GM12878 (cell line): ENCODE results near the gene LHCGR. TPM values are rescaled to one million over a fixed set of nuclear protein-coding genes. Genes with fewer than 3 reads are reported as not detected.

ENCODE experiments used
- ATAC-seq: fragments of 200-7000 bp; cut with Tn5 transposase; 3 replicates; pipeline ENCODE4 v1.9.1; 2020; ENCODE audit warnings: mild to moderate bottlenecking, moderate library complexity
- BruUV-seq: library from RNA; stranded (reverse); fragments of 400-500 nt; replicated peaks from 2 replicates; lab custom pipeline; 2021; lab: Mats Ljungman, UMichigan
- CTCF ChIA-PET: fragments of 300-600 bp; sonication (Branson Sonifier 250); formaldehyde crosslinking; extraction: SDS; loops from one replicate; lab custom pipeline; 2021; ENCODE audit warnings: inconsistent platforms; lab: Yijun Ruan, JAX
- POLR2A ChIA-PET: fragments of 350-600 bp; formaldehyde crosslinking; extraction: SDS; loops from one replicate; lab custom pipeline; 2021; ENCODE audit warnings: inconsistent platforms; lab: Charles Lee
- RAD21 ChIA-PET: fragments of 300-600 bp; sonication (Branson Sonifier 250); formaldehyde crosslinking; loops from one replicate; lab custom pipeline; 2023; ENCODE audit warnings: antibody characterized with exemption; ENCODE audit not compliant: unreplicated experiment; lab: Charles Lee
- SMC1A ChIA-PET: fragments of 300-600 bp; sonication (Branson Sonifier 250); formaldehyde crosslinking; loops from one replicate; lab custom pipeline; 2023; ENCODE audit not compliant: unreplicated experiment, uncharacterized antibody; lab: Charles Lee
- DNase-seq: peaks from one replicate; pipeline ENCODE4 v3.0.0-alpha.2; 2011; ENCODE audit warnings: low read depth, low spot score
- FAIRE-seq: peaks from 3 replicates; lab custom pipeline; 2011; peaks lifted over from hg19 to GRCh38; lab: Jason Lieb, UNC
- H2AFZ ChIP-seq: 2 replicates; pipeline ENCODE4 v1.6.0; 2011; ENCODE audit warnings: low read depth, low read length, control low read depth; ENCODE audit not compliant: control insufficient read depth
- H3K27ac ChIP-seq: 2 replicates; pipeline ENCODE4 v1.5.1; 2011; ENCODE audit warnings: control low read depth; ENCODE audit not compliant: control insufficient read depth, insufficient read depth
- H3K27me3 ChIP-seq, 2 experiments: replicated peaks in 1 of 2; 2 replicates each; pipeline versions ENCODE4 v1.6.0 to v1.6.1; 2011; ENCODE audit warnings: low read length in 1 of 2; ENCODE audit not compliant: control insufficient read depth in 2 of 2, insufficient read depth in 2 of 2
- H3K36me3 ChIP-seq, 2 experiments: 2 replicates each; pipeline ENCODE4 v1.5.1; 2011; ENCODE audit warnings: low read length in 1 of 2; ENCODE audit not compliant: control insufficient read depth in 2 of 2, insufficient read depth in 2 of 2
- H3K4me1 ChIP-seq: 2 replicates; pipeline ENCODE4 v1.6.1; 2011; ENCODE audit warnings: mild to moderate bottlenecking, low read length, moderate library complexity, mixed read lengths; ENCODE audit not compliant: control insufficient read depth, insufficient read depth
- H3K4me2 ChIP-seq: 2 replicates; pipeline ENCODE4 v1.6.0; 2011; ENCODE audit warnings: control low read depth; ENCODE audit not compliant: control insufficient read depth, insufficient read depth
- H3K4me3 ChIP-seq: fragments of 200-600 bp; sonication (generic); 2 replicates; pipeline ENCODE4 v1.5.1; 2016
- H3K79me2 ChIP-seq: 2 replicates; pipeline ENCODE4 v1.6.0; 2011; ENCODE audit warnings: low read length; ENCODE audit not compliant: control insufficient read depth, insufficient read depth
- H3K9ac ChIP-seq: 2 replicates; pipeline ENCODE4 v1.8.0; 2011; ENCODE audit warnings: low read length, control low read depth, mixed read lengths; ENCODE audit not compliant: control insufficient read depth, insufficient read depth
- H3K9me3 ChIP-seq: replicated peaks from 3 replicates; pipeline ENCODE4 v1.5.1; 2011; ENCODE audit warnings: mild to moderate bottlenecking, low read length; ENCODE audit not compliant: control insufficient read depth, insufficient read depth
- H4K20me1 ChIP-seq: 2 replicates; pipeline ENCODE4 v1.6.0; 2011; ENCODE audit not compliant: control insufficient read depth, insufficient read depth
- CBX3 ChIP-seq: fragments of 200-600 bp; sonication (generic); IDR thresholded peaks from 2 replicates; pipeline ENCODE4 v1.6.1; 2016; ENCODE audit warnings: low read depth, borderline replicate concordance
- ESRRA ChIP-seq: IDR thresholded peaks from 2 replicates; pipeline ENCODE4 v1.6.1; 2012; ENCODE audit warnings: mild to moderate bottlenecking, low read length, improper control_type of control experiment
- EZH2 ChIP-seq: IDR thresholded peaks from 2 replicates; pipeline ENCODE4 v1.6.1; 2012; ENCODE audit warnings: low read depth, mild to moderate bottlenecking, control low read depth, inconsistent platforms, low read length, borderline replicate concordance; ENCODE audit not compliant: control insufficient read depth
- GATAD2B ChIP-seq: fragments of 450-650 bp; conservative IDR thresholded peaks from 2 replicates; pipeline ENCODE4 v1.6.1; 2017; ENCODE audit warnings: low read depth, mild to moderate bottlenecking, moderate library complexity
- HDAC2 ChIP-seq: fragments of 200-600 bp; sonication (generic); IDR thresholded peaks from 2 replicates; pipeline ENCODE4 v1.6.1; 2017
- HDGF ChIP-seq: fragments of 450-650 bp; IDR thresholded peaks from 2 replicates; pipeline ENCODE4 v1.6.1; 2016; ENCODE audit warnings: antibody characterized with exemption
- PAX5 ChIP-seq: IDR thresholded peaks from 2 replicates; pipeline ENCODE4 v1.6.1; 2011; ENCODE audit warnings: low read depth, low read length, borderline replicate concordance
- PML ChIP-seq: IDR thresholded peaks from 2 replicates; pipeline ENCODE4 v1.6.1; 2012; ENCODE audit warnings: low read length, inconsistent platforms
- POLR2AphosphoS2 ChIP-seq: IDR thresholded peaks from 2 replicates; pipeline ENCODE4 v1.6.1; 2011; ENCODE audit warnings: low read depth, mild to moderate bottlenecking, low read length, improper control_type of control experiment, moderate library complexity
- POLR2AphosphoS5 ChIP-seq: IDR thresholded peaks from 2 replicates; pipeline ENCODE4 v1.6.1; 2011; ENCODE audit warnings: mild to moderate bottlenecking, low read length, inconsistent platforms
- POU2F2 ChIP-seq: IDR thresholded peaks from 3 replicates; pipeline ENCODE4 v1.6.1; 2011; ENCODE audit warnings: low read depth, mild to moderate bottlenecking, low read length, borderline replicate concordance
- SP1 ChIP-seq: IDR thresholded peaks from one replicate; pipeline ENCODE4 v1.6.1; 2011; ENCODE audit warnings: low read depth, low read length
- TBL1XR1 ChIP-seq: IDR thresholded peaks from 2 replicates; pipeline ENCODE4 v1.6.1; 2012; ENCODE audit warnings: low read depth, low read length, improper control_type of control experiment
- TCF12 ChIP-seq: IDR thresholded peaks from 2 replicates; pipeline ENCODE4 v1.6.1; 2011; ENCODE audit warnings: low read depth, mild to moderate bottlenecking, low read length
- YBX1 ChIP-seq: fragments of 450-650 bp; IDR thresholded peaks from 2 replicates; pipeline ENCODE4 v1.6.1; 2016; ENCODE audit warnings: antibody characterized with exemption
- ZNF274 ChIP-seq: IDR thresholded peaks from one replicate; pipeline ENCODE4 v1.8.0; 2011; ENCODE audit not compliant: insufficient read length, insufficient read depth
- WGBS: methylation state at CpG from one replicate; pipeline ENCODE4 v1.1.6; 2016; ENCODE audit warnings: low lambda C conversion rate; ENCODE audit not compliant: insufficient replicate concordance, insufficient coverage; ENCODE audit errors: missing lambda C conversion rate; 5-methylcytosine and 5-hydroxymethylcytosine counted together
- in situ Hi-C: fragments of 300-500 bp; cut with MboI; formaldehyde crosslinking; loops from 9 replicates; pipeline ENCODE4 v1.14.3; 2018; ENCODE audit warnings: mixed read lengths
- intact Hi-C: fragments of 100-400 bp; cut with micrococcal nuclease; formaldehyde crosslinking; loops from one replicate; pipeline ENCODE4 v1.14.2; 2022; ENCODE audit not compliant: unreplicated experiment
- polyA plus RNA-seq, 11 experiments: library from polyadenylated mRNA; depleted of rRNA in 4 of 11; unstranded in 6 of 11; stranded (reverse) in 5 of 11; fragments of >200 nt; fragmentation: Nextera tagmentation in 4 of 11; fragmentation: Illumina TruSeq in 1 of 11; extraction: Ambion mirVana in 4 of 11; extraction: Trizol in 1 of 11; gene quantifications; 1 replicate in 1 of 11; 2 replicates in 10 of 11; pipeline versions ENCODE4 v1.2.1 to v1.2.3, GENCODE V29; 2011 to 2016; ENCODE audit warnings: inconsistent platforms in 2 of 11, missing spikeins in 2 of 11, low read depth in 1 of 11
- total RNA-seq, 4 experiments: library from RNA; depleted of rRNA in 3 of 4; stranded (reverse); fragments of >200 nt in 3 of 4; fragmentation: Illumina TruSeq in 1 of 4; extraction: Trizol in 1 of 4; gene quantifications; 2 replicates each; pipeline versions ENCODE4 v1.2.1 to v1.2.3, GENCODE V29; 2013 to 2021
- TF ChIP-seq, protein P1 (sequence below): fragments of 450-650 bp; IDR thresholded peaks from 2 replicates; pipeline ENCODE4 v1.6.1; 2017; ENCODE audit warnings: mild to moderate bottlenecking, moderate library complexity
- TF ChIP-seq, protein P2 (sequence below): fragments of 450-650 bp; IDR thresholded peaks from 2 replicates; pipeline ENCODE4 v1.6.1; 2017; ENCODE audit warnings: low read depth, mild to moderate bottlenecking, moderate library complexity

The LHCGR gene
- total and polyA plus RNA-seq, 10 of the 15 experiments (the other 5 are each of a cell fraction or from before 2014, with no cell fraction given), result 0.02 to 1.9 (median 0.13) TPM; not detected in 5

DNA sequence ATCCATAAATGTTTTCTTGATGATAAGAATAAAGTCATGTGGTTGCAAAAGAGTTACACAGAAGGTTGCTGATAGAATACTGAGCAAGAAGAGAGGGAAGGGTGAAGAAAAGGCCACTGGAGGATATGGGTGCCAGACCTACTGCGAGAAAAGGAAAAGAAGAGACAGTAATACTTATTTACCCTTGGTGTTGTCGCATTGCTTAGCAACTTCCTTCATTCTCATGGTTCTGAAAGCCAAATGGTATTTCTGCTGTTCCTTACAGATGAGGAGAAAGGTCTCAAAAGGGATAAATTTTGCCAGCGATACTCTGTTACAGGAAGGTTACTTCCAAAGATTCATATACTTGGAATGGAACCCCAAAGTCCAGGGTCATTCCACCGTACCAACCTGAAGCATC, 62.5 kb downstream of the LHCGR start:
- 28% methylated on average over 3 of the region's 4 CpGs for WGBS
- FAIRE-seq (no peak), ATAC-seq (no peak), DNase-seq (no peak)
- Histone ChIP-seq H3K4me1 (no peaks in the 10 kb centered on the region), H3K36me3 (no peaks in the 10 kb centered on the region), H3K4me2 (no peak overlapping the region), H2AFZ (no peak overlapping the region), H3K27me3 (no peaks in the 10 kb centered on the region; a peak in 1 of 4 replicates), H3K4me3 (no peak overlapping the region), H3K9me3 (no peaks in the 10 kb centered on the region), H3K9ac (no peak overlapping the region), H3K27ac (no peak overlapping the region), H3K79me2 (no peaks in the 10 kb centered on the region), H4K20me1 (no peaks in the 10 kb centered on the region)
- in situ Hi-C loops (no loop called here), intact Hi-C loops (no loop called here)
- POLR2A ChIA-PET, result no interaction called here
- RAD21 ChIA-PET, result no interaction called here
- CTCF ChIA-PET, result no interaction called here
- SMC1A ChIA-PET, result no interaction called here
- no TSS peak for BruUV-seq
- TF ChIP-seq, protein P1, sequence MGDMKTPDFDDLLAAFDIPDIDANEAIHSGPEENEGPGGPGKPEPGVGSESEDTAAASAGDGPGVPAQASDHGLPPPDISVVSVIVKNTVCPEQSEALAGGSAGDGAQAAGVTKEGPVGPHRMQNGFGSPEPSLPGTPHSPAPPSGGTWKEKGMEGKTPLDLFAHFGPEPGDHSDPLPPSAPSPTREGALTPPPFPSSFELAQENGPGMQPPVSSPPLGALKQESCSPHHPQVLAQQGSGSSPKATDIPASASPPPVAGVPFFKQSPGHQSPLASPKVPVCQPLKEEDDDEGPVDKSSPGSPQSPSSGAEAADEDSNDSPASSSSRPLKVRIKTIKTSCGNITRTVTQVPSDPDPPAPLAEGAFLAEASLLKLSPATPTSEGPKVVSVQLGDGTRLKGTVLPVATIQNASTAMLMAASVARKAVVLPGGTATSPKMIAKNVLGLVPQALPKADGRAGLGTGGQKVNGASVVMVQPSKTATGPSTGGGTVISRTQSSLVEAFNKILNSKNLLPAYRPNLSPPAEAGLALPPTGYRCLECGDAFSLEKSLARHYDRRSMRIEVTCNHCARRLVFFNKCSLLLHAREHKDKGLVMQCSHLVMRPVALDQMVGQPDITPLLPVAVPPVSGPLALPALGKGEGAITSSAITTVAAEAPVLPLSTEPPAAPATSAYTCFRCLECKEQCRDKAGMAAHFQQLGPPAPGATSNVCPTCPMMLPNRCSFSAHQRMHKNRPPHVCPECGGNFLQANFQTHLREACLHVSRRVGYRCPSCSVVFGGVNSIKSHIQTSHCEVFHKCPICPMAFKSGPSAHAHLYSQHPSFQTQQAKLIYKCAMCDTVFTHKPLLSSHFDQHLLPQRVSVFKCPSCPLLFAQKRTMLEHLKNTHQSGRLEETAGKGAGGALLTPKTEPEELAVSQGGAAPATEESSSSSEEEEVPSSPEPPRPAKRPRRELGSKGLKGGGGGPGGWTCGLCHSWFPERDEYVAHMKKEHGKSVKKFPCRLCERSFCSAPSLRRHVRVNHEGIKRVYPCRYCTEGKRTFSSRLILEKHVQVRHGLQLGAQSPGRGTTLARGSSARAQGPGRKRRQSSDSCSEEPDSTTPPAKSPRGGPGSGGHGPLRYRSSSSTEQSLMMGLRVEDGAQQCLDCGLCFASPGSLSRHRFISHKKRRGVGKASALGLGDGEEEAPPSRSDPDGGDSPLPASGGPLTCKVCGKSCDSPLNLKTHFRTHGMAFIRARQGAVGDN, result no peak
- TF ChIP-seq TCF12 (no peak), CBX3 (no peak), PAX5 (no peak), GATAD2B (no peak), POLR2AphosphoS5 (no peak), ESRRA (no peak), HDGF (no peak), YBX1 (no peak), POU2F2 (no peak), SP1 (no peak), EZH2 (no peak), PML (no peak), TBL1XR1 (no peak), POLR2AphosphoS2 (no peak), ZNF274 (no peak), HDAC2 (no peak)
- TF ChIP-seq, protein P2, sequence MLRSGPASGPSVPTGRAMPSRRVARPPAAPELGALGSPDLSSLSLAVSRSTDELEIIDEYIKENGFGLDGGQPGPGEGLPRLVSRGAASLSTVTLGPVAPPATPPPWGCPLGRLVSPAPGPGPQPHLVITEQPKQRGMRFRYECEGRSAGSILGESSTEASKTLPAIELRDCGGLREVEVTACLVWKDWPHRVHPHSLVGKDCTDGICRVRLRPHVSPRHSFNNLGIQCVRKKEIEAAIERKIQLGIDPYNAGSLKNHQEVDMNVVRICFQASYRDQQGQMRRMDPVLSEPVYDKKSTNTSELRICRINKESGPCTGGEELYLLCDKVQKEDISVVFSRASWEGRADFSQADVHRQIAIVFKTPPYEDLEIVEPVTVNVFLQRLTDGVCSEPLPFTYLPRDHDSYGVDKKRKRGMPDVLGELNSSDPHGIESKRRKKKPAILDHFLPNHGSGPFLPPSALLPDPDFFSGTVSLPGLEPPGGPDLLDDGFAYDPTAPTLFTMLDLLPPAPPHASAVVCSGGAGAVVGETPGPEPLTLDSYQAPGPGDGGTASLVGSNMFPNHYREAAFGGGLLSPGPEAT, result no peak
